Bronchial epithelial cell (primary cell): ENCODE results near the gene PGLYRP2. TPM values are rescaled to one million over a fixed set of nuclear protein-coding genes. Genes with fewer than 3 reads are reported as not detected.
"Not testable (repeated sequence)": the region's sequence is repeated elsewhere in the genome, so short reads cannot be mapped to it uniquely, and the experiment has no call there.

Experiments
- DNase-seq: peaks from one replicate; pipeline ENCODE4 v3.0.0-alpha.2; 2010; ENCODE audit warnings: low read depth
- FAIRE-seq: peaks from 2 replicates; lab custom pipeline; 2011; peaks lifted over from hg19 to GRCh38; lab: Jason Lieb, UNC
- H3K27me3 ChIP-seq: 2 replicates; pipeline ENCODE4 v1.5.1; 2011; ENCODE audit warnings: low read length; ENCODE audit not compliant: control insufficient read depth, insufficient read depth
- H3K36me3 ChIP-seq: 2 replicates; pipeline ENCODE4 v1.5.1; 2011; ENCODE audit warnings: low read length; ENCODE audit not compliant: control insufficient read depth, insufficient read depth
- H3K4me3 ChIP-seq: 2 replicates; pipeline ENCODE4 v1.5.1; 2011; ENCODE audit warnings: mild to moderate bottlenecking, low read depth, low read length, control low read depth
- CTCF ChIP-seq: IDR thresholded peaks from 2 replicates; pipeline ENCODE4 v1.5.1; 2011; ENCODE audit warnings: mild to moderate bottlenecking, moderate library complexity, low read length, control low read depth, inconsistent platforms; ENCODE audit not compliant: insufficient read depth, severe bottlenecking
- total RNA-seq: library from RNA; depleted of rRNA; stranded (reverse); fragments of >200 nt; gene quantifications from 2 replicates; pipeline ENCODE4 v1.2.1, GENCODE V29; 2014

The PGLYRP2 gene
- total RNA-seq, 1 donor from 2014 or later: not detected

DNA sequence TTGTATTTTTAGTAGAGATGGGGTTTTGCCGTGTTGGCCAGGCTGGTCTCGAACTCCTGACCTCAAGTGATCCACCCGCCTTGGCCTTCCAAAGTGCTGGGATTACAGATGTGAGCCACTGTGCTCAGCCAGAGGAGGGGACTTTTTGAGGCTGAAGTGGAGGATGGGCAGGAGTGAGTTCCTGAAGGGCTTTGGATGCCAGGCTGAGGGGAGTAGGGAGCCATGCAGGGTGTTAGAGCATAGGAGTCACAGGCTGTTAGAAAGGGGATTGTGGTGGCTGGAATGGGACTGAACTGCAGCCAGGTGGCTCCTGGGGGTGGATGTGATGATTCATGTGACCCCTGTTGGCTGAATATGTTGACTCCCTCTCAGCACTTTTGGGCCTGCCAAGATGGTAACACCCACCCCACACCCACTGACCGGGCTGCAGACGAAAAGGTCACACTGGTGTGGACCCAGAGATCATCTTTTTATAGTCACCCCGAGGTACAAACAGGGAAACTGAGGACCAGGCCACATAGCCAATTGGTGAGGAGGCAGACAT is 40.2 kb upstream of the PGLYRP2 start:
- DNase-seq (no peak), FAIRE-seq (no peak)
- no peak for TF ChIP-seq CTCF
- Histone ChIP-seq H3K27me3 (no peaks in the 10 kb centered on the region), H3K36me3 (no peaks in the 10 kb centered on the region), H3K4me3 (no peak overlapping the region)

GRCh38 chr19:15517778-15518177 is 38.5 kb upstream of the PGLYRP2 start:
- no peak overlapping the region for H3K4me3 ChIP-seq
- FAIRE-seq (no peak), DNase-seq (no peak)
- H3K36me3 ChIP-seq: no peaks in the 10 kb centered on the region
- no peak for TF ChIP-seq CTCF
- H3K27me3 ChIP-seq: no peaks in the 10 kb centered on the region

DNA sequence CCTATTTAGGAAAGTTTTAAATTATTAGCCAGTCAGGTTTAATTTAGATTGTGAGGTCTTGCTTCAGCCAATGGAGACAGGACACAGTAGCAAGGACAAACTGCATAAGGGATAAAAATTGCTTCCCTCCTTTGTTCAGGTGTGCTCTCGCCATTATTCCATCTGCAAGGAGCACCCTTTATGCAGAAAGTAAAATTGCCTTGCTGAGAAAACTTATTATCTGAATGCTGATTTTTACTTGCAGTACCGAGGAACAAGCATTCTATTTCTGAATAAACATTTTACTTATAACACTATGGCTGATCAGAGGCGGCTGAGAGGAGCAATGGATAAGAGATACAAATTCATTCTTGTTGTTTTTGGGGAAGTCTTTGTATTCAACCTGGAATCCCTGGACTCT is 37.1 kb upstream of the PGLYRP2 start:
- Histone ChIP-seq H3K36me3 (no peaks in the 10 kb centered on the region), H3K4me3 (no peak overlapping the region), H3K27me3 (no peaks in the 10 kb centered on the region)
- no peak for TF ChIP-seq CTCF
- FAIRE-seq (no peak), DNase-seq (no peak)

- H3K4me3 ChIP-seq, H3K36me3 ChIP-seq, H3K27me3 ChIP-seq, FAIRE-seq, DNase-seq: not testable (repeated sequence)
These were observed 35.9 kb upstream of the PGLYRP2 start for GRCh38 chr19:15515227-15515625.

GRCh38 chr19:15511671-15512424 is 32.5 kb upstream of the PGLYRP2 start:
- FAIRE-seq: no peak
- peaks cover 8% of the 10 kb centered on the region for H3K27me3 ChIP-seq
- H3K36me3 ChIP-seq: no peaks in the 10 kb centered on the region
- no peak for TF ChIP-seq CTCF
- no peak for DNase-seq
- H3K4me3 ChIP-seq: no peak overlapping the region

GRCh38 chr19:15508035-15508710 is 28.9 kb upstream of the PGLYRP2 start, which contains the start of gene CYP4F22:
Gene CYP4F22, plus strand, starts transcription at chr19:15508525. Its CDS starts 16,812 bp downstream, at chr19:15525337.
- DNase-seq (no peak), FAIRE-seq (no peak)
- no peak within 1 kb of the TSS for H3K4me3 ChIP-seq
- H3K36me3 ChIP-seq: no peaks in the 10 kb centered on the region
- H3K27me3 ChIP-seq: peaks cover 8% of the 10 kb centered on the region
- no peak for TF ChIP-seq CTCF
